Left ventricle myocardium inferior (tissue), 1 donor: ENCODE data around the gene TDP2. TPM values are rescaled to one million over a fixed set of nuclear protein-coding genes. Genes with fewer than 3 reads are reported as not detected.

Source experiments
- DNase-seq: peaks from one replicate; pipeline ENCODE4 v3.0.0-alpha.2; 2020
- H3K27ac ChIP-seq: fragments of 200-600 bp; replicated peaks from 2 replicates; pipeline ENCODE4 v1.8.0; 2021
- H3K27me3 ChIP-seq: fragments of 200-600 bp; 2 replicates; pipeline ENCODE4 v1.8.0; 2021; ENCODE audit warnings: low read depth
- H3K36me3 ChIP-seq: fragments of 200-600 bp; 2 replicates; pipeline ENCODE4 v1.8.0; 2021
- H3K4me1 ChIP-seq: fragments of 200-600 bp; 2 replicates; pipeline ENCODE4 v1.8.0; 2021
- H3K4me3 ChIP-seq: fragments of 200-600 bp; 2 replicates; pipeline ENCODE4 v1.8.0; 2021; ENCODE audit warnings: mild to moderate bottlenecking, moderate library complexity
- H3K9me3 ChIP-seq: fragments of 200-600 bp; replicated peaks from 2 replicates; pipeline ENCODE4 v1.8.0; 2021
- CTCF ChIP-seq: fragments of 200-600 bp; IDR thresholded peaks from 2 replicates; pipeline ENCODE4 v1.8.0; 2021; ENCODE audit warnings: antibody characterized with exemption, mild to moderate bottlenecking, borderline replicate concordance
- intact Hi-C: fragments of 100-400 bp; cut with micrococcal nuclease; formaldehyde crosslinking; loops from one replicate; pipeline ENCODE4 v1.11.0; 2022
- total RNA-seq: library from RNA; stranded (reverse); fragmentation: NEBNext Ultra II Directional; extraction: Animal tissue kit (Norgen Biotek cat#: 25700); gene quantifications from one replicate; pipeline ENCODE4 v1.2.1, GENCODE V29; 2021
- donor health status: DM: no; HTN: yes; CAD: no; lungs with severe emphysema.

The TDP2 gene
- total RNA-seq, 1 donor from 2014 or later, result 22.1 TPM

- no peak for DNase-seq
- Histone ChIP-seq H3K27ac (no peak overlapping the region), H3K36me3 (peaks cover 37% of the 10 kb centered on the region)
Observed at GRCh38 chr6:24659561-24659960, 7.1 kb downstream of the TDP2 start.

DNA sequence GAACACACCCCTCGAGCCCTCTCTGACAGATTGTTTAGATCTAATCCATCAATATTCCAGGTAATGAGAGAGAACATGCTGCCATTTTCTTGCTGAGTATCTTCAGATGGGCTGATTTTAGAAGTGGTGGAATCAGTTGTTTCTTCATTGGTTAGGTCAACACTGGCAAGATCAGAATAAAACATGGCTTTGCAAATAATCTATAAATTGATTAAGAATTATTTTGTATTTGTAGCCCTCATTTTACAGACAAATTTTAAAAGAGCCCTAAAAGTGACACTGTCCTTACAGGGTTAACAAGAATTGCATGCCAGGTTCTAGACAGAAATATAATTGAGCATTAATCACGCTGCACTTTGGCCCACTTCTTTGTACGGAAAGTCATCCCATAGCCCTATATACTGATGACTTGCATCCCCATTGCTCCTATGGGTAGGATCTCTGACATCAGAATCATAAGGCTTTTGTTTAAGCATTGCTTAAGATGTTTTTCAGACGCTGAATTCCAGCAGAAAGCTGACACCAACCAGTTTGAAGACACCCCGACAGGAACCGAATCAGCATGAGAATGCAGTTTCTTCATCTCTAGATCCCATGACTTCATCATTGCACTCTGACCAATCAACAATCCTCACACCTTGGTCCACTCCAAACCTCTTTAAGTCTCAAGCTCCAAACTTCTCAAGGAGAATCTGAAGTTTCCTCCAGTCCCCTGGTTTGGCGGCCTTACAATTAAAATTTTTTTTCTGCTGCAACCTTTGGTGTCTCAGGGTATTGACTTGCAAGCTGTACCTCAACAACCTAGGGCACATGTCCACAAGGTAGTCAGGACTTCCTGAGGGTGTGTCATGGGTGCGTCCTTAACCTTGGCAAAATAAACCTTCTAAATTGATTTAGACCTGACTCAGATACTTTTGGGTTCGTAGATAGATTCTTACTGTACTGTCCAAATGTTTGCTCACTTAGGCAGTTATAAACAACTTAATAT lies 7.8 kb downstream of the TDP2 start:
- no peak overlapping the region for H3K27ac ChIP-seq
- peaks cover 39% of the 10 kb centered on the region for H3K36me3 ChIP-seq

More at GRCh38 chr6:24659561-24659960, 7.1 kb downstream of the TDP2 start:
- Histone ChIP-seq H3K4me3 (no peak overlapping the region), H3K27me3 (no peaks in the 10 kb centered on the region), H3K4me1 (peaks cover 17% of the 10 kb centered on the region), H3K9me3 (no peaks in the 10 kb centered on the region)
- intact Hi-C loops, result no loop called here
- no peak for TF ChIP-seq CTCF

DNA sequence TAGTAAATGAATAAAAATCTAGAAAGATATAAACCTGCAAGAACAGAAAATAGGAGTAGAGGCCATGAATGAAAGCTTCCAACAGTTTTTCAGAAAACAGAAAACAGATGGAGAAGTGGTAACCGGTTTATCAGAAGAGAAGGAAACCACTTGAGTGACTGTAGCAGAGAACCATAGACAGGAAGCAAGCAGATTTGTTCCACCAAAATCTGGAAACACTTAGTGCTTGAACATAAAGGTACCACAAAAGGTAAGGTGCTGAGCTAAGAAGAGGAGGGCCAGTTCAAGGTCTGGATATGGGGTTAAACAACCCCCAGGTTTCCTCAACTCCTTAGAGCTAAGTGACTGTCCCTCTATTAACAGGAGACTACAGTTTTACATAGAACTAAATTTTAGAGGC lies 11.5 kb downstream of the TDP2 start:
- no peaks in the 10 kb centered on the region for H3K4me1 ChIP-seq
- H3K27me3 ChIP-seq, result no peaks in the 10 kb centered on the region
- peaks cover 55% of the 10 kb centered on the region for H3K36me3 ChIP-seq
- H3K4me3 ChIP-seq, result no peak overlapping the region
- no peaks in the 10 kb centered on the region for H3K9me3 ChIP-seq
- intact Hi-C loops, result no loop called here
- no peak for TF ChIP-seq CTCF
- H3K27ac ChIP-seq, result no peak overlapping the region
- no peak for DNase-seq

More for the DNA sequence above, 7.8 kb downstream of the TDP2 start:
- Histone ChIP-seq H3K27me3 (no peaks in the 10 kb centered on the region), H3K9me3 (no peaks in the 10 kb centered on the region), H3K4me3 (no peak overlapping the region), H3K4me1 (peaks cover 12% of the 10 kb centered on the region)
- DNase-seq, result no peak
- TF ChIP-seq CTCF, result no peak
- intact Hi-C loops, result no loop called here

DNA sequence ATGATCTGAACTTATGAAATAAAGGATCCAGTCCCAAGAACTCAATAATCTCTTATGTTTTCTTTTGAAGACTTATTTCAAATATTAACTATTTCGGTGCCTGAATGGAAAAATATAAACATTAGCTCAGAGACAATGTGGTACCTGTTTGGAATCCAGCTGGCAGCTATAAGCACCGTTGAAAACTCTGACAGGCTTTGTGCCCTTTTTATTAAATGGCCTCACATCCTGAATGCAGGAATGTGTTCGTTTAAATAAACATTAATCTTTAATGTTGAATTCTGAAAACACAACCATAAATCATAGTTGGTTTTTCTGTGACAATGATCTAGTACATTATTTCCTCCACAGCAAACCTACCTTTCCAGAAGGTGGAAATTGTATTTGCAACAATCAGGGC lies 16.3 kb downstream of the TDP2 start:
- Histone ChIP-seq H3K27me3 (no peaks in the 10 kb centered on the region), H3K9me3 (no peaks in the 10 kb centered on the region), H3K36me3 (peaks cover 53% of the 10 kb centered on the region), H3K27ac (no peak overlapping the region), H3K4me1 (peaks cover 9% of the 10 kb centered on the region), H3K4me3 (no peak overlapping the region)
- DNase-seq, result no peak
- intact Hi-C loops, result no loop called here
- no peak for TF ChIP-seq CTCF

GRCh38 chr6:24649691-24650090 lies 17.0 kb downstream of the TDP2 start:
- peaks cover 51% of the 10 kb centered on the region for H3K36me3 ChIP-seq

More at GRCh38 chr6:24649691-24650090, 17.0 kb downstream of the TDP2 start:
- Histone ChIP-seq H3K27me3 (peaks cover 6% of the 10 kb centered on the region), H3K9me3 (no peaks in the 10 kb centered on the region), H3K4me1 (peaks cover 12% of the 10 kb centered on the region), H3K4me3 (no peak overlapping the region), H3K27ac (no peak overlapping the region)
- intact Hi-C loops, result no loop called here
- no peak for DNase-seq
- no peak for TF ChIP-seq CTCF
